ENCODE measurements around the gene CASP2. TPM values are rescaled to one million over a fixed set of nuclear protein-coding genes. Genes with fewer than 3 reads are reported as not detected.

The CASP2 gene
- total and polyA plus RNA-seq, 2 of the 13 experiments (the other 11 are each of a cell fraction or from before 2014, with no cell fraction given): 10.2 to 13.7 TPM

GRCh38 chr7:143281529-143281928 is 6.6 kb upstream of the CASP2 start:
- CTCF ChIA-PET (ENCODE audit: low intra/inter-chr PET ratio, low total read pairs): no interaction called here
- TF ChIP-seq ZNF569 (CRISPR knock-in tag; IDR thresholded peaks at IDR 0.05; ENCODE audit: borderline replicate concordance) (no peak), REL (CRISPR knock-in tag; conservative IDR thresholded peaks at IDR 0.05) (no peak), PRPF4 (IDR thresholded peaks at IDR 0.05; ENCODE audit: low read depth, low read length, poor library complexity, severe bottlenecking) (no peak), ZNF737 (CRISPR knock-in tag; IDR thresholded peaks at IDR 0.05; ENCODE audit: borderline replicate concordance) (no peak), IRF9 (CRISPR knock-in tag; IDR thresholded peaks at IDR 0.05; ENCODE audit: borderline replicate concordance) (no peak), ZIK1 (CRISPR knock-in tag; IDR thresholded peaks at IDR 0.05; ENCODE audit: borderline replicate concordance, low read depth) (no peak), ZNF616 (CRISPR knock-in tag; IDR thresholded peaks at IDR 0.05; ENCODE audit: low read depth) (no peak), TFE3 (CRISPR knock-in tag; IDR thresholded peaks at IDR 0.05) (no peak), CHD2 (IDR thresholded peaks at IDR 0.05; ENCODE audit: low read depth, low read length) (no peak), CSRNP1 (CRISPR knock-in tag; IDR thresholded peaks at IDR 0.05) (no peak), RBFOX2 (IDR thresholded peaks at IDR 0.05; ENCODE audit: low read depth, low read length) (no peak)
- TF ChIP-seq, protein P1, sequence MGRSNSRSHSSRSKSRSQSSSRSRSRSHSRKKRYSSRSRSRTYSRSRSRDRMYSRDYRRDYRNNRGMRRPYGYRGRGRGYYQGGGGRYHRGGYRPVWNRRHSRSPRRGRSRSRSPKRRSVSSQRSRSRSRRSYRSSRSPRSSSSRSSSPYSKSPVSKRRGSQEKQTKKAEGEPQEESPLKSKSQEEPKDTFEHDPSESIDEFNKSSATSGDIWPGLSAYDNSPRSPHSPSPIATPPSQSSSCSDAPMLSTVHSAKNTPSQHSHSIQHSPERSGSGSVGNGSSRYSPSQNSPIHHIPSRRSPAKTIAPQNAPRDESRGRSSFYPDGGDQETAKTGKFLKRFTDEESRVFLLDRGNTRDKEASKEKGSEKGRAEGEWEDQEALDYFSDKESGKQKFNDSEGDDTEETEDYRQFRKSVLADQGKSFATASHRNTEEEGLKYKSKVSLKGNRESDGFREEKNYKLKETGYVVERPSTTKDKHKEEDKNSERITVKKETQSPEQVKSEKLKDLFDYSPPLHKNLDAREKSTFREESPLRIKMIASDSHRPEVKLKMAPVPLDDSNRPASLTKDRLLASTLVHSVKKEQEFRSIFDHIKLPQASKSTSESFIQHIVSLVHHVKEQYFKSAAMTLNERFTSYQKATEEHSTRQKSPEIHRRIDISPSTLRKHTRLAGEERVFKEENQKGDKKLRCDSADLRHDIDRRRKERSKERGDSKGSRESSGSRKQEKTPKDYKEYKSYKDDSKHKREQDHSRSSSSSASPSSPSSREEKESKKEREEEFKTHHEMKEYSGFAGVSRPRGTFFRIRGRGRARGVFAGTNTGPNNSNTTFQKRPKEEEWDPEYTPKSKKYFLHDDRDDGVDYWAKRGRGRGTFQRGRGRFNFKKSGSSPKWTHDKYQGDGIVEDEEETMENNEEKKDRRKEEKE (IDR thresholded peaks at IDR 0.05): no peak

More at GRCh38 chr7:143281529-143281928, 6.6 kb upstream of the CASP2 start:
- POLR2A ChIA-PET: interaction anchor here (1.3 kb wide), 1 partner anchor 18 kb away, joined by 5 read pairs; the partner anchor contains the start of gene GSTK1
- Histone ChIP-seq H3K9me3 (ENCODE audit: low read length) (no peaks in the 10 kb centered on the region), H3K4me2 (ENCODE audit: low read depth, low read length) (no peak overlapping the region), H3K79me2 (ENCODE audit: insufficient read depth, low read length) (no peaks in the 10 kb centered on the region), H3K36me3 (replicated peaks in 1 of 2; ENCODE audit: control insufficient read depth in 1 of 2, insufficient read depth in 2 of 2, low read length in 2 of 2) (no peaks in the 10 kb centered on the region), H3K4me3 (replicated peaks in 1 of 3; ENCODE audit: insufficient read depth in 1 of 3, low read depth in 2 of 3, low read length in 3 of 3) (no peak overlapping the region), H3K27me3 (ENCODE audit: control insufficient read depth in 1 of 2, insufficient read depth in 2 of 2, low read length in 2 of 2) (no peaks in the 10 kb centered on the region), H4K20me1 (ENCODE audit: insufficient read depth, low read length) (no peaks in the 10 kb centered on the region), H3K27ac (ENCODE audit: extremely low read length, insufficient read depth, low read length) (no peak overlapping the region), H2AFZ (ENCODE audit: low read length) (no peak overlapping the region), H3K9ac (ENCODE audit: insufficient read depth, low read depth, low read length) (no peak overlapping the region), H3K4me1 (ENCODE audit: insufficient read depth, low read length) (peaks cover 44% of the 10 kb centered on the region)
- DNase-seq (ENCODE audit: low spot score) (no peak), FAIRE-seq (no peak), ATAC-seq (no peak)
- 82% methylated on average over 2 of the region's 2 CpGs for WGBS (ENCODE audit: low lambda C conversion rate)
- intact Hi-C loops (cut with micrococcal nuclease; ENCODE audit: unreplicated experiment) (no loop called here), in situ Hi-C loops (cut with HindIII; ENCODE audit: extremely low pct_ligation_motif_present, low pct_unique_long_range_greater_than_20kb) (no loop called here)
- BruUV-seq (replicated peaks): no TSS peak
